ENCODE results near the gene PIR.

GRCh38 chrX:15350329-15350996, 142.7 kb downstream of the PIR start:
- TF ChIP-seq STAG1 (CRISPR knock-in tag; IDR thresholded peaks at IDR 0.05; ENCODE audit: borderline replicate concordance) (no peak), PCBP2 (IDR thresholded peaks at IDR 0.05; ENCODE audit: low read depth, low read length, poor library complexity, severe bottlenecking) (no peak), SIX5 (IDR thresholded peaks at IDR 0.05; ENCODE audit: borderline replicate concordance in 1 of 2, insufficient read depth in 1 of 2, low read depth in 1 of 2, low read length in 2 of 2) (no peak), RBBP5 (IDR thresholded peaks at IDR 0.05; ENCODE audit: borderline replicate concordance, insufficient read depth, low read length, poor library complexity, severe bottlenecking) (no peak), CTCF (IDR thresholded peaks at IDR 0.05 in 2 of 3, conservative IDR thresholded peaks at IDR 0.05 in 1 of 3; ENCODE audit: insufficient read depth in 2 of 3, low read depth in 1 of 3, low read length in 3 of 3) (no peak), EZH2 (IDR thresholded peaks at IDR 0.05; ENCODE audit: borderline replicate concordance, low read depth, low read length) (no peak), KLF13 (tag; IDR thresholded peaks at IDR 0.05; ENCODE audit: borderline replicate concordance, low read depth) (no peak), ZNF609 (CRISPR knock-in tag; IDR thresholded peaks at IDR 0.05; ENCODE audit: borderline replicate concordance) (no peak), RUNX1 (IDR thresholded peaks at IDR 0.05; ENCODE audit: low read depth) (no peak), RB1 (IDR thresholded peaks at IDR 0.05; ENCODE audit: low read depth) (no peak), GATAD2A (IDR thresholded peaks at IDR 0.05) (no peak), BCLAF1 (IDR thresholded peaks at IDR 0.05; ENCODE audit: borderline replicate concordance in 1 of 2, control insufficient read depth in 1 of 2, low read depth in 2 of 2, low read length in 1 of 2) (no peak), ATF6 (CRISPR knock-in tag; IDR thresholded peaks at IDR 0.05) (no peak)
